Caco-2 (cell line): ENCODE results near the gene RAPGEF5. TPM values are rescaled to one million over a fixed set of nuclear protein-coding genes. Genes with fewer than 3 reads are reported as not detected.

Experiments used
- BruUV-seq: library from RNA; stranded (reverse); fragments of 400-500 nt; replicated peaks from 2 replicates; lab custom pipeline; 2021; lab: Mats Ljungman, UMichigan
- CTCF ChIA-PET: fragments of 300-600 bp; sonication (Branson Sonifier 250); formaldehyde crosslinking; loops from one replicate; lab custom pipeline; 2022; ENCODE audit warnings: antibody characterized with exemption; lab: Charles Lee
- POLR2A ChIA-PET: fragments of 300-600 bp; sonication (Branson Sonifier 250); formaldehyde crosslinking; loops from one replicate; lab custom pipeline; 2022; ENCODE audit warnings: antibody characterized with exemption; lab: Charles Lee
- DNase-seq, 2 experiments: peaks; one replicate each; pipeline versions ENCODE4 v3.0.0 to v3.0.0-alpha.2; 2020 to 2022
- H3K27me3 ChIP-seq: replicated peaks from 2 replicates; pipeline ENCODE4 v1.6.0; 2011; ENCODE audit warnings: low read length; ENCODE audit not compliant: control insufficient read depth, insufficient read depth
- H3K36me3 ChIP-seq: 2 replicates; pipeline ENCODE4 v1.5.1; 2011; ENCODE audit warnings: low read length; ENCODE audit not compliant: control insufficient read depth, insufficient read depth
- H3K4me1 ChIP-seq: fragments of 250-450 bp; sonication (Bioruptor Pico); 2 replicates; pipeline ENCODE4 v1.5.1; 2020; ENCODE audit warnings: mild to moderate bottlenecking
- H3K4me3 ChIP-seq: 2 replicates; pipeline ENCODE4 v1.5.1; 2011; ENCODE audit warnings: low read depth, mild to moderate bottlenecking, control low read depth, low read length
- H3K9me3 ChIP-seq: fragments of 250-450 bp; sonication (Bioruptor Pico); 2 replicates; pipeline ENCODE4 v1.5.1; 2020; ENCODE audit warnings: mild to moderate bottlenecking, moderate library complexity
- H3K27ac Mint-ChIP-seq: one replicate; pipeline ENCODE4 v1.8.0; 2022; ENCODE audit warnings: mixed read lengths; ENCODE audit not compliant: unreplicated experiment
- H3K27me3 Mint-ChIP-seq: one replicate; pipeline ENCODE4 v1.8.0; 2022; ENCODE audit warnings: mixed read lengths; ENCODE audit not compliant: insufficient read depth, unreplicated experiment
- H3K36me3 Mint-ChIP-seq: one replicate; pipeline ENCODE4 v1.8.0; 2022; ENCODE audit warnings: mild to moderate bottlenecking, mixed read lengths; ENCODE audit not compliant: insufficient read depth, unreplicated experiment
- H3K4me1 Mint-ChIP-seq: one replicate; pipeline ENCODE4 v1.8.0; 2022; ENCODE audit warnings: low read depth, mixed read lengths; ENCODE audit not compliant: unreplicated experiment
- H3K4me3 Mint-ChIP-seq: one replicate; pipeline ENCODE4 v1.8.0; 2022; ENCODE audit warnings: mild to moderate bottlenecking, moderate library complexity, mixed read lengths; ENCODE audit not compliant: unreplicated experiment
- H3K9me3 Mint-ChIP-seq: one replicate; pipeline ENCODE4 v1.8.0; 2022; ENCODE audit warnings: mixed read lengths; ENCODE audit not compliant: unreplicated experiment
- intact Hi-C: fragments of 100-400 bp; cut with micrococcal nuclease; formaldehyde crosslinking; loops from one replicate; pipeline ENCODE4 v1.10.0; 2022; ENCODE audit not compliant: unreplicated experiment
- total RNA-seq: library from RNA; stranded (reverse); gene quantifications from 2 replicates; pipeline ENCODE4 v1.2.3, GENCODE V29; 2022
- TF ChIP-seq, protein P1 (sequence below), 2 experiments: fragments of 200-600 bp in 1 of 2; IDR thresholded peaks; 1 replicate in 1 of 2; 2 replicates in 1 of 2; pipeline versions ENCODE4 v1.5.1 to v1.8.0; 2011 to 2022; ENCODE audit warnings: antibody characterized with exemption in 1 of 2, control low read depth in 1 of 2, inconsistent platforms in 1 of 2, low read depth in 1 of 2, low read length in 1 of 2, mild to moderate bottlenecking in 1 of 2, moderate library complexity in 1 of 2; ENCODE audit not compliant: insufficient read depth in 1 of 2, severe bottlenecking in 1 of 2, unreplicated experiment in 1 of 2

RAPGEF5 gene
- total RNA-seq, 1 experiment from 2014 or later, result 16.9 TPM

DNA sequence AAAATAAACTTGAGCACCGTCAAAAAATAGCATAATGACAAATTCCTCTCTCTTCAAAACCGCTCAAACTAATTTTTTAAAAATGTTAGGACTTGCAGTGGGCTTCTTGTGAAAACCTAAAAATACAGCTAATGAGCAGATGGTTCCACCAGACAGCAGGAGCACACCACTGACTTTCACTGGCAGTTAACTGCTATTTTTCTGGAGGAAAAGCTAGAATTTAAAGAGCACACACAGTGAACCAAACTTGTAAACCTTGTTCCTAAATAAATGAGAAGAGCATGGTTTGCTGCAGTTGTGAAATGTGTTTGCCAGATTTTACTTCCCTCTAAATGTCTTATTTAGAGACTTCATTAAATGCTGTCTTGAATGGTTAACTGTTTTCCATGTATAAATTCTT is 143.9 kb downstream of the RAPGEF5 start:
- Histone ChIP-seq H3K4me1 (0 out of 2 replicates have a peak, but pooled peaks cover 6% of the 10 kb centered on the region), H3K9me3 (no peaks in the 10 kb centered on the region), H3K4me3 (no peak overlapping the region), H3K36me3 (no peaks in the 10 kb centered on the region), H3K27me3 (no peaks in the 10 kb centered on the region)
- DNase-seq, result no peak
- no peaks in the 10 kb centered on the region for H3K27me3 Mint-ChIP-seq
- TF ChIP-seq, protein P1, sequence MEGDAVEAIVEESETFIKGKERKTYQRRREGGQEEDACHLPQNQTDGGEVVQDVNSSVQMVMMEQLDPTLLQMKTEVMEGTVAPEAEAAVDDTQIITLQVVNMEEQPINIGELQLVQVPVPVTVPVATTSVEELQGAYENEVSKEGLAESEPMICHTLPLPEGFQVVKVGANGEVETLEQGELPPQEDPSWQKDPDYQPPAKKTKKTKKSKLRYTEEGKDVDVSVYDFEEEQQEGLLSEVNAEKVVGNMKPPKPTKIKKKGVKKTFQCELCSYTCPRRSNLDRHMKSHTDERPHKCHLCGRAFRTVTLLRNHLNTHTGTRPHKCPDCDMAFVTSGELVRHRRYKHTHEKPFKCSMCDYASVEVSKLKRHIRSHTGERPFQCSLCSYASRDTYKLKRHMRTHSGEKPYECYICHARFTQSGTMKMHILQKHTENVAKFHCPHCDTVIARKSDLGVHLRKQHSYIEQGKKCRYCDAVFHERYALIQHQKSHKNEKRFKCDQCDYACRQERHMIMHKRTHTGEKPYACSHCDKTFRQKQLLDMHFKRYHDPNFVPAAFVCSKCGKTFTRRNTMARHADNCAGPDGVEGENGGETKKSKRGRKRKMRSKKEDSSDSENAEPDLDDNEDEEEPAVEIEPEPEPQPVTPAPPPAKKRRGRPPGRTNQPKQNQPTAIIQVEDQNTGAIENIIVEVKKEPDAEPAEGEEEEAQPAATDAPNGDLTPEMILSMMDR (IDR thresholded peaks at IDR 0.05; ENCODE audit: insufficient read depth in 1 of 2, low read depth in 1 of 2, low read length in 1 of 2, severe bottlenecking in 1 of 2, unreplicated experiment in 1 of 2), result no peak
- CTCF ChIA-PET, result no interaction called here
- H3K36me3 Mint-ChIP-seq, result no peaks in the 10 kb centered on the region
- no peaks in the 10 kb centered on the region for H3K4me1 Mint-ChIP-seq
- intact Hi-C loops, result no loop called here
- BruUV-seq, result no TSS peak
- POLR2A ChIA-PET, result no interaction called here
- no peaks in the 10 kb centered on the region for H3K9me3 Mint-ChIP-seq
- no peak overlapping the region for H3K27ac Mint-ChIP-seq
- no peak overlapping the region for H3K4me3 Mint-ChIP-seq

DNA sequence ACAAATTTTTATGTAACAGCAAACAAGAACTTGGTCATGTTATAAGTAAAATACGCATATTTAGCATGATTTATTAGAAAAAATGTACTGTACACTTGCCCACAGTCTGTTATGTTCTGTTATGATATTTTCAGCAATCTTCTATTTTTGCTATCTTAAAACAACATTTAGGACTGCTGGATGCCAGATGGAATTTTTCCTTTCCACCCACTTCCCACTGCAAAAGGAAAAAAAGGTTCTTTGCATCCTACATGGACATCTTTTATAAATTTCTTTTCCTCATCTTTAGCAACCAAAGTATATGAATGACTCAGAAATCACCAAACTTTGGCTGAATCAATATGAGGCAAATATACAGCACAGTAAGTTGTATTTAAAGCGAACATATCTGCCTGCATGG is 146.0 kb downstream of the RAPGEF5 start:
- Mint-ChIP-seq H3K36me3 (no peaks in the 10 kb centered on the region), H3K27me3 (no peaks in the 10 kb centered on the region), H3K4me3 (no peak overlapping the region), H3K27ac (no peak overlapping the region), H3K9me3 (no peaks in the 10 kb centered on the region), H3K4me1 (no peaks in the 10 kb centered on the region)
- BruUV-seq, result no TSS peak
- Histone ChIP-seq H3K4me1 (0 out of 2 replicates have a peak, but pooled peaks cover 6% of the 10 kb centered on the region), H3K27me3 (no peaks in the 10 kb centered on the region), H3K4me3 (no peak overlapping the region), H3K9me3 (no peaks in the 10 kb centered on the region), H3K36me3 (no peaks in the 10 kb centered on the region)
- intact Hi-C loops, result no loop called here
- DNase-seq, result no peak
- ChIA-PET POLR2A (no interaction called here), CTCF (no interaction called here)
- TF ChIP-seq, protein P1 (IDR thresholded peaks at IDR 0.05; ENCODE audit: insufficient read depth in 1 of 2, low read depth in 1 of 2, low read length in 1 of 2, severe bottlenecking in 1 of 2, unreplicated experiment in 1 of 2), result no peak

GRCh38 chr7:22210355-22210754 is 146.6 kb downstream of the RAPGEF5 start:
- DNase-seq, result no peak
- TF ChIP-seq, protein P1 (IDR thresholded peaks at IDR 0.05; ENCODE audit: insufficient read depth in 1 of 2, low read depth in 1 of 2, low read length in 1 of 2, severe bottlenecking in 1 of 2, unreplicated experiment in 1 of 2), result no peak

More at GRCh38 chr7:22210355-22210754, 146.6 kb downstream of the RAPGEF5 start:
- no peak overlapping the region for H3K4me3 ChIP-seq
- Mint-ChIP-seq H3K27me3 (no peaks in the 10 kb centered on the region), H3K4me3 (no peak overlapping the region), H3K36me3 (no peaks in the 10 kb centered on the region), H3K27ac (no peak overlapping the region), H3K9me3 (no peaks in the 10 kb centered on the region), H3K4me1 (no peaks in the 10 kb centered on the region)
- ChIA-PET CTCF (no interaction called here), POLR2A (no interaction called here)
- no peaks in the 10 kb centered on the region for H3K27me3 ChIP-seq
- H3K9me3 ChIP-seq, result no peaks in the 10 kb centered on the region
- intact Hi-C loops, result no loop called here
- 0 out of 2 replicates have a peak, but pooled peaks cover 6% of the 10 kb centered on the region for H3K4me1 ChIP-seq
- no peaks in the 10 kb centered on the region for H3K36me3 ChIP-seq
- BruUV-seq, result no TSS peak
